Gastrocnemius medialis (tissue), 4 donors: ENCODE results near the gene EIF4E3. TPM values are rescaled to one million over a fixed set of nuclear protein-coding genes. Genes with fewer than 3 reads are reported as not detected.
A peak's percentile ranks its signal among the peaks of the same experiment; 100 is the strongest.

Source experiments
- ATAC-seq, 2 donors: fragments of 150-250 bp; one replicate each; pipeline ENCODE4 v1.9.1; 2016
- DNase-seq, 2 donors: peaks; one replicate each; pipeline ENCODE4 v3.0.0-alpha.2; 2019
- H3K27ac ChIP-seq, 4 donors: fragments of 200-600 bp; sonication (generic); 1 replicate in 1 of 4; 2 replicates in 3 of 4; pipeline ENCODE4 v1.5.1; 2016 to 2018; ENCODE audit warnings: mild to moderate bottlenecking in 2 of 4, moderate library complexity in 1 of 4
- H3K27me3 ChIP-seq, 3 donors: fragments of 200-600 bp; sonication (generic) in 2 of 3; 1 replicate in 1 of 3; 2 replicates in 2 of 3; pipeline versions ENCODE4 v1.5.1 to v1.6.0; 2016 to 2019; ENCODE audit warnings: mild to moderate bottlenecking in 1 of 3, moderate library complexity in 1 of 3
- H3K36me3 ChIP-seq, 2 donors: fragments of 200-600 bp; sonication (generic) in 1 of 2; one replicate each; pipeline ENCODE4 v1.5.1; 2017 to 2018
- H3K4me1 ChIP-seq, 2 donors: fragments of 200-600 bp; sonication (generic) in 1 of 2; one replicate each; pipeline ENCODE4 v1.5.1; 2016 to 2017; ENCODE audit warnings: mild to moderate bottlenecking in 2 of 2
- H3K4me3 ChIP-seq, 4 donors: fragments of 200-600 bp; sonication (generic) in 3 of 4; 1 replicate in 1 of 4; 2 replicates in 3 of 4; pipeline ENCODE4 v1.5.1; 2016 to 2019; ENCODE audit warnings: mild to moderate bottlenecking in 2 of 4
- H3K9me3 ChIP-seq, 3 donors: fragments of 200-600 bp; sonication (generic) in 2 of 3; 1 replicate in 1 of 3; 2 replicates in 2 of 3; pipeline ENCODE4 v1.5.1; 2016 to 2019
- CTCF ChIP-seq, 5 experiments: fragments of 450-650 bp in 3 of 5; fragments of 200-600 bp in 2 of 5; sonication (generic) in 2 of 5; IDR thresholded peaks in 4 of 5; conservative IDR thresholded peaks in 1 of 5; 1 replicate in 4 of 5; 2 replicates in 1 of 5; pipeline ENCODE4 v1.5.1; 2016 to 2019; ENCODE audit warnings: antibody characterized with exemption in 5 of 5, mild to moderate bottlenecking in 3 of 5, moderate library complexity in 3 of 5
- POLR2A ChIP-seq, 2 donors: fragments of 450-650 bp; IDR thresholded peaks; one replicate each; pipeline ENCODE4 v1.6.1; 2017; ENCODE audit warnings: antibody characterized with exemption in 2 of 2, mild to moderate bottlenecking in 2 of 2, moderate library complexity in 2 of 2
- in situ Hi-C, 4 donors: fragments of 200-750 bp; cut with MboI; loops; one replicate each; pipeline versions ENCODE4 v1.15.0 to v1.8.0; 2017; ENCODE audit warnings: low sequenced_read_pairs in 4 of 4
- intact Hi-C: fragments of 100-400 bp; cut with DNase I; formaldehyde crosslinking; loops from one replicate; pipeline ENCODE4 v1.15.1; 2023; ENCODE audit warnings: low total_unique reads
- total RNA-seq, 4 donors: library from RNA; depleted of rRNA; stranded (reverse); fragments of >200 nt; gene quantifications; one replicate each; pipeline versions ENCODE4 v1.1.0 to v1.2.3, GENCODE V29; 2016

EIF4E3 gene
- total RNA-seq, 4 donors from 2014 or later: 25.0 to 51.0 (median 42.8) TPM

GRCh38 chr3:71709908-71710511 is 15.2 kb downstream of the EIF4E3 start:
- intact Hi-C loops: no loop called here
- DNase-seq (no peak), ATAC-seq (no peak)
- no peak overlapping the region for H3K4me3 ChIP-seq
- peaks cover 8 to 19% of the 10 kb centered on the region in 2 donors for H3K4me1 ChIP-seq
- TF ChIP-seq POLR2A (IDR thresholded peaks at IDR 0.05) (no peak), CTCF (IDR thresholded peaks at IDR 0.05 in 4 of 5, conservative IDR thresholded peaks at IDR 0.05 in 1 of 5) (no peak)
- no peaks in the 10 kb centered on the region for H3K27me3 ChIP-seq
- no peak overlapping the region for H3K27ac ChIP-seq
- in situ Hi-C loops: loop anchor here in 3 of 4 donors (25.0 kb wide), 2 partner anchors 1102 to 1377 kb away; no protein-coding TSS in a partner anchor
- no peaks in the 10 kb centered on the region for H3K36me3 ChIP-seq
- no peaks in the 10 kb centered on the region for H3K9me3 ChIP-seq

GRCh38 chr3:71708476-71709105 is 16.6 kb downstream of the EIF4E3 start:
- no peak for DNase-seq
- intact Hi-C loops: no loop called here
- ATAC-seq: peak in 1 of 2 donors; percentile 55

DNA sequence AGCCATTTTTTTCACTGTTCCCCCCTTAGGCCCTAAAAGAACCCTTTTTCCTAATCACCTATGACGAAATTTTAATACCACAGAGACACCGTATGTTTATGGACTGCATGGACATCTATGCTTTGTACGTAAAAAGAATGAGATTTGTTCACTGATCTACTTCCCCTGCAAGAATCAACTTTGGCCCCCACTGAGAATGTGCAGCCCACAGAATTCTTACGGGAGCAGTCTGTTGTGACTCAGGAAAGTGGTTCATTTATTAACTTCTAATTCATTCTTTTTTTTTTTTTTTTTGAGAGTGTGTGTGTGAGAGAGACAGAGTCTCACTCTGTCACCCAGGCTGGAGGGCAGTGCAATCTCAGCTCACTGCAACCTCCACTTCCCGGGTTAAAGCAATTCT is 17.6 kb downstream of the EIF4E3 start:
- H3K9me3 ChIP-seq: no peaks in the 10 kb centered on the region
- peaks cover 0 to 14% of the 10 kb centered on the region in 2 donors for H3K4me1 ChIP-seq
- intact Hi-C loops (no loop called here), in situ Hi-C loops (loop anchor here in 3 of 4 donors (25.0 kb wide), 2 partner anchors 1105 to 1380 kb away; no protein-coding TSS in a partner anchor)
- ATAC-seq: no peak
- H3K4me3 ChIP-seq: no peak overlapping the region
- H3K27ac ChIP-seq: no peak overlapping the region
- DNase-seq: no peak
- no peaks in the 10 kb centered on the region for H3K27me3 ChIP-seq
- no peak for TF ChIP-seq CTCF (IDR thresholded peaks at IDR 0.05 in 4 of 5, conservative IDR thresholded peaks at IDR 0.05 in 1 of 5)
- no peaks in the 10 kb centered on the region for H3K36me3 ChIP-seq

More at GRCh38 chr3:71708476-71709105, 16.6 kb downstream of the EIF4E3 start:
- H3K36me3 ChIP-seq: no peaks in the 10 kb centered on the region
- in situ Hi-C loops: loop anchor here in 3 of 4 donors (25.0 kb wide), 2 partner anchors 1104 to 1379 kb away; no protein-coding TSS in a partner anchor
- TF ChIP-seq CTCF (IDR thresholded peaks at IDR 0.05 in 4 of 5, conservative IDR thresholded peaks at IDR 0.05 in 1 of 5) (no peak), POLR2A (IDR thresholded peaks at IDR 0.05) (no peak)
- H3K27me3 ChIP-seq: no peaks in the 10 kb centered on the region
- H3K27ac ChIP-seq: no peak overlapping the region
- H3K4me1 ChIP-seq: peaks cover 0 to 11% of the 10 kb centered on the region in 2 donors
- H3K9me3 ChIP-seq: no peaks in the 10 kb centered on the region
- H3K4me3 ChIP-seq: no peak overlapping the region

DNA sequence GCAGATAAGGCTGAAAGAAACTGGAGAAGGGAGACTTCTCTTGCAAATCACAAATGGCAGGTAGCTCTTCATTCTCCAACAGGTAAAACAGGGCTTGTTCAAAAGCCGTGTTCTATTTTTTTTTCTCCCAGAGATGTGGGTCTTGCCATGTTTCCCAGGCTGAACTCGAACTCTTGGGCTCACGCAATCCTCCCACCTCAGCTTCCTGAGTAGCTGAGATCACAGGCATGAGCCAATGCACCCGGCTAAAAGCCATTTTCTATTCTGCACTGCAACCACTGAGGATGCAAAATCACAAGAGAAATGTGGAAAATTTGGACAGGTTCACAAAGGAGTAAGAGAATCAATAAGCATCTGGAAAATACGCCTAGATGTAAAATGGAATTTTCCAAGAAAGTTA is 19.5 kb downstream of the EIF4E3 start:
- no peak overlapping the region for H3K27ac ChIP-seq
- intact Hi-C loops (no loop called here), in situ Hi-C loops (loop anchor here in 3 of 4 donors (25.0 kb wide), 2 partner anchors 1107 to 1382 kb away; no protein-coding TSS in a partner anchor)
- DNase-seq (no peak), ATAC-seq (no peak)
- H3K4me1 ChIP-seq: peaks cover 0 to 14% of the 10 kb centered on the region in 2 donors
- no peak overlapping the region for H3K4me3 ChIP-seq
- no peaks in the 10 kb centered on the region for H3K36me3 ChIP-seq
- TF ChIP-seq CTCF (IDR thresholded peaks at IDR 0.05 in 4 of 5, conservative IDR thresholded peaks at IDR 0.05 in 1 of 5): no peak
- TF ChIP-seq POLR2A (IDR thresholded peaks at IDR 0.05): no peak
- H3K27me3 ChIP-seq: no peaks in the 10 kb centered on the region
- H3K9me3 ChIP-seq: no peaks in the 10 kb centered on the region
